GM12878 (cell line): ENCODE results near the gene HMGCLL1. TPM values are rescaled to one million over a fixed set of nuclear protein-coding genes. Genes with fewer than 3 reads are reported as not detected.

Experiments
- ATAC-seq: fragments of 200-7000 bp; cut with Tn5 transposase; 3 replicates; pipeline ENCODE4 v1.9.1; 2020; ENCODE audit warnings: mild to moderate bottlenecking, moderate library complexity
- BruUV-seq: library from RNA; stranded (reverse); fragments of 400-500 nt; replicated peaks from 2 replicates; lab custom pipeline; 2021; lab: Mats Ljungman, UMichigan
- CTCF ChIA-PET: fragments of 300-600 bp; sonication (Branson Sonifier 250); formaldehyde crosslinking; extraction: SDS; loops from one replicate; lab custom pipeline; 2021; ENCODE audit warnings: inconsistent platforms; lab: Yijun Ruan, JAX
- POLR2A ChIA-PET: fragments of 350-600 bp; formaldehyde crosslinking; extraction: SDS; loops from one replicate; lab custom pipeline; 2021; ENCODE audit warnings: inconsistent platforms; lab: Charles Lee
- RAD21 ChIA-PET: fragments of 300-600 bp; sonication (Branson Sonifier 250); formaldehyde crosslinking; loops from one replicate; lab custom pipeline; 2023; ENCODE audit warnings: antibody characterized with exemption; ENCODE audit not compliant: unreplicated experiment; lab: Charles Lee
- SMC1A ChIA-PET: fragments of 300-600 bp; sonication (Branson Sonifier 250); formaldehyde crosslinking; loops from one replicate; lab custom pipeline; 2023; ENCODE audit not compliant: unreplicated experiment, uncharacterized antibody; lab: Charles Lee
- DNase-seq: peaks from one replicate; pipeline ENCODE4 v3.0.0-alpha.2; 2011; ENCODE audit warnings: low read depth, low spot score
- FAIRE-seq: peaks from 3 replicates; lab custom pipeline; 2011; peaks lifted over from hg19 to GRCh38; lab: Jason Lieb, UNC
- H2AFZ ChIP-seq: 2 replicates; pipeline ENCODE4 v1.6.0; 2011; ENCODE audit warnings: low read depth, low read length, control low read depth; ENCODE audit not compliant: control insufficient read depth
- H3K27ac ChIP-seq: 2 replicates; pipeline ENCODE4 v1.5.1; 2011; ENCODE audit warnings: control low read depth; ENCODE audit not compliant: control insufficient read depth, insufficient read depth
- H3K27me3 ChIP-seq, 2 experiments: replicated peaks in 1 of 2; 2 replicates each; pipeline versions ENCODE4 v1.6.0 to v1.6.1; 2011; ENCODE audit warnings: low read length in 1 of 2; ENCODE audit not compliant: control insufficient read depth in 2 of 2, insufficient read depth in 2 of 2
- H3K36me3 ChIP-seq, 2 experiments: 2 replicates each; pipeline ENCODE4 v1.5.1; 2011; ENCODE audit warnings: low read length in 1 of 2; ENCODE audit not compliant: control insufficient read depth in 2 of 2, insufficient read depth in 2 of 2
- H3K4me1 ChIP-seq: 2 replicates; pipeline ENCODE4 v1.6.1; 2011; ENCODE audit warnings: mild to moderate bottlenecking, low read length, moderate library complexity, mixed read lengths; ENCODE audit not compliant: control insufficient read depth, insufficient read depth
- H3K4me2 ChIP-seq: 2 replicates; pipeline ENCODE4 v1.6.0; 2011; ENCODE audit warnings: control low read depth; ENCODE audit not compliant: control insufficient read depth, insufficient read depth
- H3K4me3 ChIP-seq: fragments of 200-600 bp; sonication (generic); 2 replicates; pipeline ENCODE4 v1.5.1; 2016
- H3K79me2 ChIP-seq: 2 replicates; pipeline ENCODE4 v1.6.0; 2011; ENCODE audit warnings: low read length; ENCODE audit not compliant: control insufficient read depth, insufficient read depth
- H3K9ac ChIP-seq: 2 replicates; pipeline ENCODE4 v1.8.0; 2011; ENCODE audit warnings: low read length, control low read depth, mixed read lengths; ENCODE audit not compliant: control insufficient read depth, insufficient read depth
- H3K9me3 ChIP-seq: replicated peaks from 3 replicates; pipeline ENCODE4 v1.5.1; 2011; ENCODE audit warnings: mild to moderate bottlenecking, low read length; ENCODE audit not compliant: control insufficient read depth, insufficient read depth
- H4K20me1 ChIP-seq: 2 replicates; pipeline ENCODE4 v1.6.0; 2011; ENCODE audit not compliant: control insufficient read depth, insufficient read depth
- BHLHE40 ChIP-seq, 2 experiments: fragments of 450-650 bp in 1 of 2; IDR thresholded peaks; 2 replicates each; pipeline ENCODE4 v1.6.1; 2011 to 2017; ENCODE audit warnings: low read depth in 2 of 2, borderline replicate concordance in 1 of 2, improper control_type of control experiment in 1 of 2, low read length in 1 of 2, mild to moderate bottlenecking in 1 of 2
- CBFB ChIP-seq: IDR thresholded peaks from 2 replicates; pipeline ENCODE4 v1.6.1; 2016; ENCODE audit warnings: antibody characterized with exemption, low read depth
- EGR1 ChIP-seq, 2 experiments: IDR thresholded peaks; 1 replicate in 1 of 2; 2 replicates in 1 of 2; pipeline ENCODE4 v1.6.1; 2011 to 2012; ENCODE audit warnings: low read depth in 2 of 2, low read length in 2 of 2, borderline replicate concordance in 1 of 2, mild to moderate bottlenecking in 1 of 2, moderate library complexity in 1 of 2
- FOXK2 ChIP-seq: fragments of 450-650 bp; IDR thresholded peaks from 2 replicates; pipeline ENCODE4 v1.6.1; 2017; ENCODE audit warnings: mild to moderate bottlenecking, moderate library complexity
- HDAC6 ChIP-seq: fragments of 200-600 bp; sonication (generic); IDR thresholded peaks from one replicate; pipeline ENCODE4 v1.8.0; 2017; ENCODE audit warnings: antibody characterized with exemption; ENCODE audit not compliant: unreplicated experiment
- IRF4 ChIP-seq: IDR thresholded peaks from 2 replicates; pipeline ENCODE4 v1.6.1; 2011; ENCODE audit warnings: low read depth, low read length
- MEF2B ChIP-seq: fragments of 450-650 bp; IDR thresholded peaks from 2 replicates; pipeline ENCODE4 v1.6.1; 2018; ENCODE audit warnings: mild to moderate bottlenecking, moderate library complexity; ENCODE audit not compliant: partially characterized antibody, poor library complexity, severe bottlenecking
- MXI1 ChIP-seq: fragments of 150-350 bp; IDR thresholded peaks from 2 replicates; pipeline ENCODE4 v1.6.1; 2011; ENCODE audit warnings: low read depth, mild to moderate bottlenecking, inconsistent platforms, low read length, improper control_type of control experiment
- MYB ChIP-seq: fragments of 150-350 bp; IDR thresholded peaks from 2 replicates; pipeline ENCODE4 v1.6.1; 2014; ENCODE audit warnings: mild to moderate bottlenecking, low read depth, low read length, borderline replicate concordance
- POLR2A ChIP-seq: IDR thresholded peaks from 2 replicates; pipeline ENCODE4 v1.6.1; 2011; ENCODE audit warnings: low read depth, mild to moderate bottlenecking, low read length
- POLR2AphosphoS5 ChIP-seq: IDR thresholded peaks from 2 replicates; pipeline ENCODE4 v1.6.1; 2011; ENCODE audit warnings: mild to moderate bottlenecking, low read length, inconsistent platforms
- SRF ChIP-seq, 2 experiments: IDR thresholded peaks; 2 replicates each; pipeline ENCODE4 v1.6.1; 2011; ENCODE audit warnings: low read depth in 2 of 2, low read length in 2 of 2, mild to moderate bottlenecking in 1 of 2, moderate library complexity in 1 of 2
- ZBED1 ChIP-seq: IDR thresholded peaks from 2 replicates; pipeline ENCODE4 v1.6.1; 2016; ENCODE audit warnings: borderline replicate concordance
- ZNF24 ChIP-seq: fragments of 450-650 bp; IDR thresholded peaks from 2 replicates; pipeline ENCODE4 v1.6.1; 2017; ENCODE audit warnings: antibody characterized with exemption, mild to moderate bottlenecking
- ZNF274 ChIP-seq: IDR thresholded peaks from one replicate; pipeline ENCODE4 v1.8.0; 2011; ENCODE audit not compliant: insufficient read length, insufficient read depth
- WGBS: methylation state at CpG from one replicate; pipeline ENCODE4 v1.1.6; 2016; ENCODE audit warnings: low lambda C conversion rate; ENCODE audit not compliant: insufficient replicate concordance, insufficient coverage; ENCODE audit errors: missing lambda C conversion rate; 5-methylcytosine and 5-hydroxymethylcytosine counted together
- in situ Hi-C: fragments of 300-500 bp; cut with MboI; formaldehyde crosslinking; loops from 9 replicates; pipeline ENCODE4 v1.14.3; 2018; ENCODE audit warnings: mixed read lengths
- intact Hi-C: fragments of 100-400 bp; cut with micrococcal nuclease; formaldehyde crosslinking; loops from one replicate; pipeline ENCODE4 v1.14.2; 2022; ENCODE audit not compliant: unreplicated experiment
- polyA plus RNA-seq, 11 experiments: library from polyadenylated mRNA; depleted of rRNA in 4 of 11; unstranded in 6 of 11; stranded (reverse) in 5 of 11; fragments of >200 nt; fragmentation: Nextera tagmentation in 4 of 11; fragmentation: Illumina TruSeq in 1 of 11; extraction: Ambion mirVana in 4 of 11; extraction: Trizol in 1 of 11; gene quantifications; 1 replicate in 1 of 11; 2 replicates in 10 of 11; pipeline versions ENCODE4 v1.2.1 to v1.2.3, GENCODE V29; 2011 to 2016; ENCODE audit warnings: inconsistent platforms in 2 of 11, missing spikeins in 2 of 11, low read depth in 1 of 11
- total RNA-seq, 4 experiments: library from RNA; depleted of rRNA in 3 of 4; stranded (reverse); fragments of >200 nt in 3 of 4; fragmentation: Illumina TruSeq in 1 of 4; extraction: Trizol in 1 of 4; gene quantifications; 2 replicates each; pipeline versions ENCODE4 v1.2.1 to v1.2.3, GENCODE V29; 2013 to 2021
- TF ChIP-seq, protein P1 (sequence below): fragments of 450-650 bp; IDR thresholded peaks from 2 replicates; pipeline ENCODE4 v1.6.1; 2017; ENCODE audit warnings: mild to moderate bottlenecking, low read depth, inconsistent platforms; ENCODE audit not compliant: poor library complexity, severe bottlenecking
- TF ChIP-seq, protein P2 (sequence below): fragments of 450-650 bp; IDR thresholded peaks from 2 replicates; pipeline ENCODE4 v1.6.1; 2017; ENCODE audit warnings: mild to moderate bottlenecking, moderate library complexity
- TF ChIP-seq, protein P3 (sequence below): IDR thresholded peaks from 2 replicates; pipeline ENCODE4 v1.6.1; 2012; ENCODE audit warnings: low read depth, low read length, improper control_type of control experiment

The HMGCLL1 gene
- total and polyA plus RNA-seq, 10 of the 15 experiments (the other 5 are each of a cell fraction or from before 2014, with no cell fraction given), result not detected

DNA sequence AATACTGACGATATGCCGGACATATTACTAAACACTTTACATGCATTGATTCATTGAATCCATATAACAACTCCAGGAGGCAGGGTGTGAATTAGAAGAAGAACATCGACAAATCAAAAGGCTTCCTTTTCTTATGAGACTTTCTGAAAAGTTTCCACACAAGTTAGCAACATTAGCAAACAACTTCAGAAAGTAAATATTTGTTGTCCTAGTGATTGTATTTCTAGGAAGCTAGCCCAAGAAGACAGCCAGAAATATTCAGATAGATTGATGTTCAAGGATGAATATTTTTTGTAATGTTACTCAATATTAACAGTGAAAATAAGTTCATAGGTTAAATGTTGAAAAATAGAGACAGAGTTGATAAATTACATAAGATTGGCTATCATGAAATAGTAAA, 131.1 kb downstream of the HMGCLL1 start:
- Histone ChIP-seq H2AFZ (no peak overlapping the region), H3K27ac (no peak overlapping the region), H4K20me1 (no peaks in the 10 kb centered on the region), H3K9ac (no peak overlapping the region), H3K4me1 (no peaks in the 10 kb centered on the region), H3K4me2 (no peak overlapping the region), H3K79me2 (no peaks in the 10 kb centered on the region), H3K9me3 (no peaks in the 10 kb centered on the region), H3K36me3 (no peaks in the 10 kb centered on the region), H3K4me3 (no peak overlapping the region), H3K27me3 (no peaks in the 10 kb centered on the region)
- FAIRE-seq, result no peak
- TF ChIP-seq ZNF274 (no peak), IRF4 (no peak), POLR2AphosphoS5 (no peak), ZBED1 (no peak), MEF2B (no peak), FOXK2 (no peak), MYB (no peak), POLR2A (no peak), ZNF24 (no peak), SRF (IDR thresholded peaks at IDR 0.05; ENCODE audit: low read depth in 2 of 2, low read length in 2 of 2) (no peak), EGR1 (IDR thresholded peaks at IDR 0.05; ENCODE audit: borderline replicate concordance in 1 of 2, low read depth in 2 of 2, low read length in 2 of 2) (no peak), HDAC6 (no peak), BHLHE40 (IDR thresholded peaks at IDR 0.05; ENCODE audit: borderline replicate concordance in 1 of 2, low read depth in 2 of 2, low read length in 1 of 2) (no peak), CBFB (no peak), MXI1 (no peak)
- TF ChIP-seq, protein P1, sequence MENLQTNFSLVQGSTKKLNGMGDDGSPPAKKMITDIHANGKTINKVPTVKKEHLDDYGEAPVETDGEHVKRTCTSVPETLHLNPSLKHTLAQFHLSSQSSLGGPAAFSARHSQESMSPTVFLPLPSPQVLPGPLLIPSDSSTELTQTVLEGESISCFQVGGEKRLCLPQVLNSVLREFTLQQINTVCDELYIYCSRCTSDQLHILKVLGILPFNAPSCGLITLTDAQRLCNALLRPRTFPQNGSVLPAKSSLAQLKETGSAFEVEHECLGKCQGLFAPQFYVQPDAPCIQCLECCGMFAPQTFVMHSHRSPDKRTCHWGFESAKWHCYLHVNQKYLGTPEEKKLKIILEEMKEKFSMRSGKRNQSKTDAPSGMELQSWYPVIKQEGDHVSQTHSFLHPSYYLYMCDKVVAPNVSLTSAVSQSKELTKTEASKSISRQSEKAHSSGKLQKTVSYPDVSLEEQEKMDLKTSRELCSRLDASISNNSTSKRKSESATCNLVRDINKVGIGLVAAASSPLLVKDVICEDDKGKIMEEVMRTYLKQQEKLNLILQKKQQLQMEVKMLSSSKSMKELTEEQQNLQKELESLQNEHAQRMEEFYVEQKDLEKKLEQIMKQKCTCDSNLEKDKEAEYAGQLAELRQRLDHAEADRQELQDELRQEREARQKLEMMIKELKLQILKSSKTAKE, result no peak
- TF ChIP-seq, protein P2, sequence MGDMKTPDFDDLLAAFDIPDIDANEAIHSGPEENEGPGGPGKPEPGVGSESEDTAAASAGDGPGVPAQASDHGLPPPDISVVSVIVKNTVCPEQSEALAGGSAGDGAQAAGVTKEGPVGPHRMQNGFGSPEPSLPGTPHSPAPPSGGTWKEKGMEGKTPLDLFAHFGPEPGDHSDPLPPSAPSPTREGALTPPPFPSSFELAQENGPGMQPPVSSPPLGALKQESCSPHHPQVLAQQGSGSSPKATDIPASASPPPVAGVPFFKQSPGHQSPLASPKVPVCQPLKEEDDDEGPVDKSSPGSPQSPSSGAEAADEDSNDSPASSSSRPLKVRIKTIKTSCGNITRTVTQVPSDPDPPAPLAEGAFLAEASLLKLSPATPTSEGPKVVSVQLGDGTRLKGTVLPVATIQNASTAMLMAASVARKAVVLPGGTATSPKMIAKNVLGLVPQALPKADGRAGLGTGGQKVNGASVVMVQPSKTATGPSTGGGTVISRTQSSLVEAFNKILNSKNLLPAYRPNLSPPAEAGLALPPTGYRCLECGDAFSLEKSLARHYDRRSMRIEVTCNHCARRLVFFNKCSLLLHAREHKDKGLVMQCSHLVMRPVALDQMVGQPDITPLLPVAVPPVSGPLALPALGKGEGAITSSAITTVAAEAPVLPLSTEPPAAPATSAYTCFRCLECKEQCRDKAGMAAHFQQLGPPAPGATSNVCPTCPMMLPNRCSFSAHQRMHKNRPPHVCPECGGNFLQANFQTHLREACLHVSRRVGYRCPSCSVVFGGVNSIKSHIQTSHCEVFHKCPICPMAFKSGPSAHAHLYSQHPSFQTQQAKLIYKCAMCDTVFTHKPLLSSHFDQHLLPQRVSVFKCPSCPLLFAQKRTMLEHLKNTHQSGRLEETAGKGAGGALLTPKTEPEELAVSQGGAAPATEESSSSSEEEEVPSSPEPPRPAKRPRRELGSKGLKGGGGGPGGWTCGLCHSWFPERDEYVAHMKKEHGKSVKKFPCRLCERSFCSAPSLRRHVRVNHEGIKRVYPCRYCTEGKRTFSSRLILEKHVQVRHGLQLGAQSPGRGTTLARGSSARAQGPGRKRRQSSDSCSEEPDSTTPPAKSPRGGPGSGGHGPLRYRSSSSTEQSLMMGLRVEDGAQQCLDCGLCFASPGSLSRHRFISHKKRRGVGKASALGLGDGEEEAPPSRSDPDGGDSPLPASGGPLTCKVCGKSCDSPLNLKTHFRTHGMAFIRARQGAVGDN, result no peak
- TF ChIP-seq, protein P3, sequence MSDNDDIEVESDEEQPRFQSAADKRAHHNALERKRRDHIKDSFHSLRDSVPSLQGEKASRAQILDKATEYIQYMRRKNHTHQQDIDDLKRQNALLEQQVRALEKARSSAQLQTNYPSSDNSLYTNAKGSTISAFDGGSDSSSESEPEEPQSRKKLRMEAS, result no peak
- RAD21 ChIA-PET, result no interaction called here
- intact Hi-C loops, result loop anchor here (5.0 kb wide), 2 partner anchors 504 to 844 kb away; no protein-coding TSS in a partner anchor
- POLR2A ChIA-PET, result no interaction called here
- CTCF ChIA-PET, result interaction anchor here (0.6 to 3.7 kb wide), 3 partner anchors 438 to 506 kb away, joined by 3 to 16 read pairs (median 3); no protein-coding TSS in a partner anchor
- BruUV-seq, result no TSS peak
- in situ Hi-C loops, result no loop called here
- SMC1A ChIA-PET, result no interaction called here
- no peak for DNase-seq
- 31% methylated on average over 3 of the region's 3 CpGs for WGBS
- no peak for ATAC-seq
